Upper lobe of left lung (tissue), 4 donors: ENCODE results near the gene COTL1.
"Not testable (repeated sequence)": the region's sequence is repeated elsewhere in the genome, so short reads cannot be mapped to it uniquely, and the experiment has no call there.

Source experiments
- EP300 ChIP-seq, 4 donors: sonication (generic); formaldehyde crosslinking; IDR thresholded peaks; one replicate each; pipeline ENCODE4 v1.5.1; 2017; ENCODE audit warnings: antibody characterized with exemption in 4 of 4, control low read depth in 2 of 4
- TF ChIP-seq, protein P1 (sequence below), 6 experiments: fragments of 450-650 bp in 4 of 6; fragments of 200-600 bp in 2 of 6; sonication (generic) in 2 of 6; IDR thresholded peaks; one replicate each; pipeline ENCODE4 v1.5.1; 2016 to 2019; ENCODE audit warnings: antibody characterized with exemption in 6 of 6

DNA sequence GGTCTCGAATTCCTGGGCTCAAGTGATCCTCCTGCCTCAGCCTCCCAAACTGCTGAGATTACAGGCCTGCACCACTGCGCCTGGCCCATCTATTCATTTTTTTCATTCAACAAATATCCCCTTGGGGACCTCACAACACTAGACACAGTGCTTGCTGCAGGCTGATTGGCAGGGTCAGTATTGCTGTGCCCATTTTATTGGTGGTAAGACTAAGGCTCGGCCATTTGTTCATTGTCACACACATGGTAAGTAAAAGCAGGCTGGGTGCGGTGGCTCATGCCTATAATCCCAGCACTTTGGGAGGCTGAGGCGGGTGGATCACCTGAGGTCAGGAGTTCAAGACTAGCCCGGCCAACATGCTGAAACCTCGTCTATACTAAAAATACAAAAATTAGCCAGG, 15.0 kb upstream of the COTL1 start:
- TF ChIP-seq, protein P1, sequence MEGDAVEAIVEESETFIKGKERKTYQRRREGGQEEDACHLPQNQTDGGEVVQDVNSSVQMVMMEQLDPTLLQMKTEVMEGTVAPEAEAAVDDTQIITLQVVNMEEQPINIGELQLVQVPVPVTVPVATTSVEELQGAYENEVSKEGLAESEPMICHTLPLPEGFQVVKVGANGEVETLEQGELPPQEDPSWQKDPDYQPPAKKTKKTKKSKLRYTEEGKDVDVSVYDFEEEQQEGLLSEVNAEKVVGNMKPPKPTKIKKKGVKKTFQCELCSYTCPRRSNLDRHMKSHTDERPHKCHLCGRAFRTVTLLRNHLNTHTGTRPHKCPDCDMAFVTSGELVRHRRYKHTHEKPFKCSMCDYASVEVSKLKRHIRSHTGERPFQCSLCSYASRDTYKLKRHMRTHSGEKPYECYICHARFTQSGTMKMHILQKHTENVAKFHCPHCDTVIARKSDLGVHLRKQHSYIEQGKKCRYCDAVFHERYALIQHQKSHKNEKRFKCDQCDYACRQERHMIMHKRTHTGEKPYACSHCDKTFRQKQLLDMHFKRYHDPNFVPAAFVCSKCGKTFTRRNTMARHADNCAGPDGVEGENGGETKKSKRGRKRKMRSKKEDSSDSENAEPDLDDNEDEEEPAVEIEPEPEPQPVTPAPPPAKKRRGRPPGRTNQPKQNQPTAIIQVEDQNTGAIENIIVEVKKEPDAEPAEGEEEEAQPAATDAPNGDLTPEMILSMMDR (IDR thresholded peaks at IDR 0.05), result not testable (repeated sequence)
- TF ChIP-seq EP300 (IDR thresholded peaks at IDR 0.05), result not testable (repeated sequence)
